Activated T-cell treated with anti-CD3 and anti-CD28 coated beads for 24 hours (primary cell): Measurements from ENCODE around the gene IL17RD.
"Not testable (repeated sequence)": the region's sequence is repeated elsewhere in the genome, so short reads cannot be mapped to it uniquely, and the experiment has no call there.

Experiments used
- DNase-seq: peaks from one replicate; pipeline ENCODE4 v3.0.0-alpha.2; 2020; ENCODE audit warnings: low read depth

The IL17RD gene

GRCh38 chr3:57093489-57093888, 71.7 kb downstream of the IL17RD start:
- DNase-seq: no peak

DNA sequence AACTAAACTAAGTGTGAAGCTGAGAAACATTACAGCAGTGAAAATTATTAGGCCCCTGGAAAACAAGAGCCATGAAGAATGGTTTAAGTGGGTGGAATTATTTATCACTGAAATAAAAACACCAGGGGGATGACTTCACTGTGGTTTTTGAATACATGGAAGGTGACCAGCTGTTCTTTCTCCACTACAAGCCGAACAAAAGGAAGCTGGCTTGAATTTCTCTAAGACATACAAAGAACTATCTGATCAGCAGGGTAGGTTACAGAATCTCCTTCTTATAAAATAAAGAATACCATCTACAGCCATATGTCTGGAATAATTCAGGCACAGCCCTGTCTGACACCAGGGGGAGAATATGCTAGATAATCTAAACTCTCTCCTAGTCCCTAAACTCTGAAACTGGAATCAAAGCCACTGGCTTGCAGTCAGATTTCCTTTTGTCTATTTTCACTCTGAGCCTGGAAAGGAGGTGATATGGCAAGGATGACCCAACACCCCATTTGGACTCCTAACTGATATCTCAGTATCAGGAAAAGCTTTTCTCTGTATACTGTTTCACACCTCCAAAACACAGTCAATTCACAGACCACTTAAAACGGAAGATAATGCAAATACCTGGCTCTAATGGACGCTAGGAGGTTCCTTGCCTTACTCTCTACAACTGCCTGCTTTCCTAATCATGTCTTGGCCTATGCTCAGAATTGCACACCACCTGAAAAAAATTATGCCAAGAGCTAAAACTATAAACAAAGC, 73.5 kb downstream of the IL17RD start:
- no peak for DNase-seq

DNA sequence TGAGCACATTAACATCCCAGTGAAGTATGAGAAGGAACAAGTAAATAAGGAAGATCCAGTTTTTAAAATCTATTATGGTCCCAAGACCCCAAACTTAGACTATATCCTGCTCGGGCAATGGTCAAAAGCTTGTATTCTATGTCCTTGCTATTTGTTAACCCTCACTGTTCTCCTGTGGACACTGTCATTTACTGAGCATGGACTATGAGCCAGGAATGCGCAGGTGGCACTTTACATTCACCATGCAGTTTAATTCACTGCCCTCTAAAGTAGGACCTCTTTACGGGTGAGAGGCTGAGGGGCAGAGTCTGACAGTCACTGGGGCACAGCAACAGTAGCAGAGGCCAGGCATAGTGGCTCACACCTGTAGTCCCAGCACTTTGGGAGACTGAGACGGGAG, 76.1 kb downstream of the IL17RD start:
- no peak for DNase-seq

DNA sequence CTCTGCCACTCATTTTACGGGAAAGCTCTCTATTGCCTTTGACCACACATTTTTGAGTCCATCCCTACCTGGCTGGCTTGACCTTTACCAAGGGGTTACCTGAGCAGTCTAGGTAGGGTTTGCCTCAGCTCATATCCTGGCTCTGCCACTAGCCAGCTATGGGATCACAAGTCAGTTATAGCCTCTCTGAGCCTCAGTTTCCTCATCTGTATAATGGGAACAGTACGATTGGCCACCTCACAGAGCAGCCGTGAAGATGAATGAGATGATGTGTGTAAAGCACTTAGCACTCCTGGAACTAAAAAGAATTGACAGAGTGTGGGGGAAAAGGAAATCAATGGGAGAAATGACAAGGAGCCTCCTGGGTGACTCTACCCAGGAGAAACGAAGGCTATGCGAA, 76.7 kb downstream of the IL17RD start:
- no peak for DNase-seq

DNA sequence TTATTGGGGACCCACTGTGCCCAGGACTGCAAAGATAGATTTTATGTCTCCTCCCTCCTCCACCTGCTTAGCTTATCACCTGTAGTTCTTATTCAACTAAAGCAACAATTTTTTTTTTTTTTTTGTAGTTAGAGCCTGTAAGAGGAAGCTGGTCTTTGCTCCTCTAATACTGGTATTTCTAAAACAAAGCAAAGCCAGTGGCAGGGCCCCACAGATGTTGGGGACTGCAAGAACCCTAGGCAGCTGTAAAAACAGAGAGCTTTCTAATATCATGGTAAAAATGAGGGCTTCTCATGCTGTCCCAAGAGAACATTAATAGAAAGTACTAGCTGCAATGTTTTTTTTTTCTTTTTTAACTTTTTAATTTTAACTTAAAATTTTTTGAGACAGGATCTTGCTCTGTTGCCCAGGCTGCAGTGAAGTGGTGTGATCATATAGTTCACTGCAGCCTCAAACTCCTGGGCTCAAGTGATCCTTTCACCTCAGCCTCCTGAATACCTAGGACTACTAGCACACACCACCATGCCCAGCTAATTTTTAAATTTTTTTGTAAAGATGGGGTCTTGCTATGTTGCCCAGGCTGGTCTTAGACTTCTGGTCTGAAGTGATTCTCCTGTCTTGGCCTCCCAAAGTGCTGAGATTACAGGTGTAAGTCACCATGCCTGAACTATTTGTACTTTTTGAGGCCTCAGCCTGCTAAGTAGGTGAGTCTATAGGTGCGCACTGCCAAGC, 77.6 kb downstream of the IL17RD start:
- no peak for DNase-seq

DNA sequence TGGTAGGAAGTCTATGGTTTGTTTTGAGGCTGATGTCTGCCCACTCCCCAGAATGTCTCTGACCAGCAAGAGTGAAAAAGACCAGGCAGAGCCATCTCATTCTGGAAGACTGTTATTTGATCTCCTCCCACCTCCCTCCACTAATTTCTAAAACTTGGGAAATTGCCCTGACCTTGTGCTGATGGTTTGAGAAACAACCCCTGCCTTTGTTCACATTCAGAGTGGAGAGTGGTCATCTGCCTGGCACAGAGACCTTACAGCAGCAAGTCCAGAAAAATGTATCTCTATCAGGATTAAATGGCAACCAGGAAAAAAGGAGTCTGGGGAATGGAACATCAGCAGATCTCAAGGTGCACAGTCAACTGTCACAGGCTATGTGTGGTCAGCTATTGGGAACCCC, 79.0 kb downstream of the IL17RD start:
- DNase-seq: no peak

DNA sequence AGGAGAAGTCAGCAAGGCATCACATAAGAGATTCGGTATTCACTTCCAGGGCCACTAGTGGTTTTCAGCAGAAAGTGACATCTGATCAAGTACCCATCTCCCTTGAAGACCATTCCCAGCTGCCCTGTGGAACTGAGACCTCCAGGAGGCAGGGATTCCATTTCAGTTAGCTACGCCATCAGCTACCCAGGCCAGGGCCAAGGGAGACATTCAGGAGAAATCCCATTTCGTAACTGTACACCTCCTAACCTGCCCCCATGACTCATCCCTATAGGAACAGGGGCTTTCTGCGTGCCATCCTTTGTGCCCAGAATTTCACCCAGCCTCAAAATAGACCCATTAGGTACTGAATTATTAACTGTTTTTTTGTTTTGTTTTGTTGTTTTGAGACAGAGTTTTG, 79.9 kb downstream of the IL17RD start:
- no peak for DNase-seq

DNA sequence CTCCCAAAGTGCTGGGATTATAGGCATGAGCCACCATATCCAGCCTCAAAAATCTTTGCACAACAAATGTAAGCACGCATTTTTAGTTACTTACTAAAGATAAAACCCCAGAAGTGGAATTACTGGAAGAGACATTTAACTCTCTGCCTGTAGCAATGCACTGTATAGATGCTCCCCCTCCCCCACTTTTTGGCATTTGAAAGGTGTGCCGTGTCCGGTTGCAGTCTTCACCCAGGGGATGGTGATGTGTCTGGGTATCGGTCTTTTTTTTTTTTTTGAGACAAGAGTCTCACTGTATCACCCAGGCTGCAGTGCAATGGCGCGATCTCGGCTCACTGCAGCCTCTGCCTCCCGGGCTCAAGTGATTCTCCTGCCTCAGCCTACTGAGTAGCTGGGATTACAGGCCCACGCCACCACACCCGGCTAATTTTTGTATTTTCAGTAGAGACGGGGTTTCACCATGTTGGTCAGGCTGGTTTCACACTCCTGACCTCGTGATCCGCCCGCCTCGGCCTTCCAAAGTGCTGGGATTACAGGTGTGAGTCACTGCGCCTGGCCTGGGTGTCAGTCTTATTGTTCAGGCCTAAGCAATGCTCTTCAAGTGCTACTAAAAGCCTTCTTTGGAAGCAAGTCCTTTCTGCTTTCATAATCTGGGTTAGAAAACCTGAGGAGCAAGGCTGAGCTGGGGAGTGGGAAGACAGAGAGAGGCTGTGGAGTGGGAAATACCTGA, 81.7 kb downstream of the IL17RD start:
- DNase-seq: not testable (repeated sequence)

- DNase-seq: no peak
Observed at GRCh38 chr3:57082481-57082880, 82.7 kb downstream of the IL17RD start.

GRCh38 chr3:57081173-57081572, 84.0 kb downstream of the IL17RD start:
- no peak for DNase-seq

- DNase-seq: no peak
Observed at GRCh38 chr3:57080171-57080570, 85.0 kb downstream of the IL17RD start.

DNA sequence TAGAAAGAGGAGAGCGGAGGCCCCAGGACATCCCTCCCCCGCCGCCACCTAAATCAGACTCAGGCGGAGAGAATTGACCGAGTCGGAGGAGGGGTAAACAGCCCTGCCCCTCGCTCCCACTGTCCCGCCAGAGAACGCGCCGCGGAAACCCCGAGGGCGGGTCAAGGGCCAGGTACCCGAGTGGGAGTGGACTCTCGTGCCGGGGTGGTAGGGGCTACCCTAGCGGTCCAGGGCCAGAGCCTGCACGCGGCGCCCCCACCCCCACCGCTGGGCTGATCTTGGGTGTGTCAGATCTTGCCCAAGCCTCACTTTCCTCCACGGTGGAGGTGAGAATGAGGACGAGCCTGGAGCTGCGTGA, 85.7 kb downstream of the IL17RD start:
- DNase-seq: no peak

DNA sequence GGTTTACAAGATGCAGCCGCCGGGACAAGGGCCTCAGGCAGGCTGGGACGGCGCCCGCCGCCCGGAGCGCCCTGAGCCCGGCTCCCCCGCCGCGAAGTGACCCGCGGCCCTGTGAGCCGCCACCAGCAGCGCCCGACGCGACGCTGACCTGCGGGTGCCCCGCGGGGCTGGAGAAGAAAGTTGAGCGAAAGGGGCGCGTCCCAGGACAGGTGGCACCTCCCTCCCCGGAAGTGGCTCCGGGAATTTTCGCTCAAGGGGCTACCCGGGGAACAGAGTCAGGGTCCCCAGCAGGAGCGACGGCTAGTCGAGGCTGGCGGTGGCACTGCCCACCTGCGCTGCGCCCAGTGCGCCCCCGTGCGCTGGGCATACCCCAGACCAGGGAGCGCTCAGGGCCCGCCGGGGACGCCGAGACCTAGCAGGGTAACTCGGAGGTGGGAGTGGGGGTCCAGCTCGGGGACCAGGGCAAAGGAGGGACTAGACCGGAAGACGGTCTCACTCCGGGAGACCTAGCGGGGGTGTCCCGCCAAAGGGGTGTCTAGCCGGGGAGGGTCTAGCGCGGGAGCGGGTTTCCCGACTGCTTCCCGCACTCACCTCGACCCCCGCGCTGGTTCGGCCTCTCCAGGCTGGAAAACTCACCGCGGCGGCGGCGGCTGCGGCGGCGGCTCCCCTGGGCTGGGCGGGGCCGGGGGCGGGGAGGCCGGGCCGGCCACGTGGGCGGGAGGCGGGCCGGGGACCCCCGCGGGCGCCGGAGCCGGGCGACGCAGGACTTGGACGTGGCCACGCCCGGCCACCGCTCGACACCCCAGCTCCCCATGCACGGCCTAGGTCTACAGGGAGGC, 86.3 kb downstream of the IL17RD start:
- no peak for DNase-seq

GRCh38 chr3:57078344-57078634, 86.9 kb downstream of the IL17RD start:
- DNase-seq: no peak

- DNase-seq: no peak
Observed at GRCh38 chr3:57077630-57078343, 87.4 kb downstream of the IL17RD start.

- DNase-seq: no peak
Observed at GRCh38 chr3:57076422-57076951, 88.7 kb downstream of the IL17RD start.

DNA sequence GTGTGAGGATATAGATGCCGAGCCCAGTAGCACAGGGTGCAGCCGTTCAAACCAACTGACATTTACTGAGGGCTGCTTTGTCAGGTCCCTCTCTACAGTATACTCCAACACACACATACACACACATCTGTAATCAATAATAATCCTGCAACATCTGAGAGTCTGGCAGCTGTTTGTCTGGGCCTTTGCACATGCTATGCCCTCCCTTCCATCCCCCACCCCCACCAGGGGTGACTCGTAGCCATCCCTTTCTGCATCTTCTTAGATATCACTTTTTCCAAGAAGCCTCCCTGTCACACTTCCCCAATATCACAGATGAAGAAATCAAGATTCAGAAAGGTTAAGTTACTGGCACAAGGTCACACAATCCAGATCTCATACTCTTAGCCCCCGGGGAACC, 91.0 kb downstream of the IL17RD start:
- DNase-seq: no peak

GRCh38 chr3:57073628-57074027, 91.5 kb downstream of the IL17RD start:
- DNase-seq: no peak

DNA sequence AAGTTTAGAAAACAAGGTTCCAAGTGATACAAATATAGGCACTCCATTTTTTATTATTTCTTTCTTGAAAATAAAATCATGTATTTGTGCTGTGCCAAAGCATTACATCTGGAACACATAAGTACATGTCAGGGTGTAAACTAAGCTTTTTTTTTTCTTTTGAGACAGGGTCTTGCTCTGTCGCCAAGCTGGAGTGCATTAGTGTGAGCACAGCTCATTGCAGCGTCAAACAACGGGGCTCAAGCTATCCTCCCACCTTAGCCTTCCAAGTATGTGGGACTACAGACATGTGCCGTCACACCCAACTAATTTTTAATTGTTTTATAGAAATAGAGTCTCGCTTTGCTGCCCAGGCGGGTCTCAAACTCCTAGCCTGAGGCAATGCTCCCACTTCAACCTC, 95.7 kb downstream of the IL17RD start:
- no peak for DNase-seq

DNA sequence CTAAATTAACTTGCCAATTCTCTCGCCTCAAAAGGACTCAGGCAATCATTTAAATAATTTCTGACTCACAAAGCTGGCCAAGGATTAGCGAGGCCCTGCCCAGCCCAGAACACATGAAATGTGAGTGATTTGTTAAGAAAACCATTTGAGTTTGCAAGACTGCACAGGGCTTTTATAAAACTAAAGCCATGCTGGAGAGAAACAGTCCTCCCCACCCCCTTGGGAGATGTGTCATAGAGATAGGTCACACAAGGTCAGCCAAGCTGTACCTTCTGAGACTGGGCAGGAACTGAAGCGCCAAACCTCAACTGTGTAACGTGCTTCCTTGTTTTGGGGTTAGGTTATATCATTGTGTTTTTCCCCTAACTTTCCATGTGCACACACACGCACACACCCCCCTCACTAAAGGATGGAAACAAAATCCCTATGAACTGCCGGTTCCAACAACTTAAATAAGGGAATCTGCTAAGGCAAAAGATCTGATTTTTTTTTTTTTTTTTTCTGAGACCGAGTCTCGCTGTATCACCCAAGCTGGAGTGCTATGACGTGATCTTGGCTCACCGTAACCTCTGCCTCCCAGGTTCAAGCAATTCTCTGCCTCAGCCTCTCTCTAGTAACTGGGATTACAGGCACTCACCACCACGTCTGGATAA, 96.6 kb downstream of the IL17RD start:
- DNase-seq: no peak

DNA sequence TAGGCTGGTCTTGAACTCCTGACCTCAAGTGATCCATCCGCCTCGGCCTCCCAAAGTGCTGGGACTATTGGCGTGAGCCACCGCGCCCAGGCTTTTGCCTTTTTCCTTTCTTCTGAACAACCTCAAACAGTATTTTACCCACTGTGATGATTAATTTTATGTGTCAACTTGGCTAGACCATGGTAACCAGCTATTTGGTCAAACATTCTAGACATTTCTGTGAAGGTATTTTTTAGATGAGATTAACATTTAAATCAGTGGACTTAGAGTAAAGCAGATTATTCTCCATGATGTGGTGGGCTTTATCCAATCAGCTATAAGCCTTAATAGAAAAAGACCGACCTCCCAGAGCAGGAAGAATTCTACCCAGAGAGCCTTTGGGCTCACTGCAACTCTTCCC, 98.7 kb downstream of the IL17RD start:
- DNase-seq: no peak
